OCI-LY1 (cell line): ENCODE data around the gene MAPK8IP1.

ENCODE experiments used
- CTCF ChIP-seq: fragments of 200-600 bp; sonication (generic), shearing (Covaris generic); IDR thresholded peaks from 2 replicates; pipeline ENCODE4 v1.5.1; 2017; ENCODE audit warnings: mild to moderate bottlenecking, antibody characterized with exemption, low read length, moderate library complexity, mixed read lengths
- EZH2 ChIP-seq: fragments of 200-600 bp; sonication (generic), shearing (Covaris generic); IDR thresholded peaks from 2 replicates; pipeline ENCODE4 v1.8.0; 2017; ENCODE audit warnings: borderline replicate concordance, mixed run types, mild to moderate bottlenecking, antibody characterized with exemption, low read length, moderate library complexity, mixed read lengths

- TF ChIP-seq CTCF (no peak), EZH2 (no peak)
These were observed 7.4 kb downstream of the MAPK8IP1 start for GRCh38 chr11:45892856-45893255.
